C4-2B (cell line): ENCODE measurements around the gene NAV3.

Experiments
- H3K27ac ChIP-seq: fragments of 450-650 bp; 2 replicates; pipeline ENCODE4 v1.5.1; 2017
- CTCF ChIP-seq: fragments of 450-650 bp; conservative IDR thresholded peaks from 2 replicates; pipeline ENCODE4 v1.5.1; 2017; ENCODE audit warnings: mild to moderate bottlenecking
- ZFX ChIP-seq: fragments of 450-650 bp; IDR thresholded peaks from 2 replicates; pipeline ENCODE4 v1.6.1; 2017

The NAV3 gene

GRCh38 chr12:78118036-78118435, 287.3 kb downstream of the NAV3 start:
- TF ChIP-seq ZFX: no peak
- no peak for TF ChIP-seq CTCF
- no peak overlapping the region for H3K27ac ChIP-seq

DNA sequence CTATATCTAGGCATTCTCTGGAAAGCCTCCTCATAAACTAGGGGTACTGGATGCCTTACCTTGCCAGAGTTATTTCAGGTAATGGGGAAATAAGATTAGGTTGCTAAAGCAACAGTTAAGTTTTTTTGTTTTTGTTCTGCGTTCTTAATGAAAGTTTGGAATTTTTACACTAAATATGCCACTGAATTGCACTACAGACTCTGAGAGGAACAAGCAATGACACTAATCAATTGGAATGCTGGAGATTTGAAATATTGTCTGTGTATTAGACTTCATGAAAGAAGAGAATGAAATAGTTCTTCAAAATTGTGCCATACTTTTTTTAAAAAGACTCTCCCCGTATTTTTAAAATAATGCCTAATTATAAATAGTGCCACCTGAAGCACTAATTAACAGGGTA, 287.8 kb downstream of the NAV3 start:
- no peak overlapping the region for H3K27ac ChIP-seq
- TF ChIP-seq ZFX (no peak), CTCF (no peak)

DNA sequence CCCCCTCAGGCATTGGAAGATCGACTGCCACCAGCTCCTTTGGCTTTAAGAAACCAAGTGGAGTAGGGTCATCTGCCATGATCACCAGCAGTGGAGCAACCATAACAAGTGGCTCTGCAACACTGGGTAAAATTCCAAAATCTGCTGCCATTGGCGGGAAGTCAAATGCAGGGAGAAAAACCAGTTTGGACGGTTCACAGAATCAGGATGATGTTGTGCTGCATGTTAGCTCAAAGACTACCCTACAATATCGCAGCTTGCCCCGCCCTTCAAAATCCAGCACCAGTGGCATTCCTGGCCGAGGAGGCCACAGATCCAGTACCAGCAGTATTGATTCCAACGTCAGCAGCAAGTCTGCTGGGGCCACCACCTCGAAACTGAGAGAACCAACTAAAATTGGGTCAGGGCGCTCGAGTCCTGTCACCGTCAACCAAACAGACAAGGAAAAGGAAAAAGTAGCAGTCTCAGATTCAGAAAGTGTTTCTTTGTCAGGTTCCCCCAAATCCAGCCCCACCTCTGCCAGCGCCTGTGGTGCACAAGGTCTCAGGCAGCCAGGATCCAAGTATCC, 288.7 kb downstream of the NAV3 start:
- no peak for TF ChIP-seq CTCF
- peak overlapping the region; percentile 56 for H3K27ac ChIP-seq

DNA sequence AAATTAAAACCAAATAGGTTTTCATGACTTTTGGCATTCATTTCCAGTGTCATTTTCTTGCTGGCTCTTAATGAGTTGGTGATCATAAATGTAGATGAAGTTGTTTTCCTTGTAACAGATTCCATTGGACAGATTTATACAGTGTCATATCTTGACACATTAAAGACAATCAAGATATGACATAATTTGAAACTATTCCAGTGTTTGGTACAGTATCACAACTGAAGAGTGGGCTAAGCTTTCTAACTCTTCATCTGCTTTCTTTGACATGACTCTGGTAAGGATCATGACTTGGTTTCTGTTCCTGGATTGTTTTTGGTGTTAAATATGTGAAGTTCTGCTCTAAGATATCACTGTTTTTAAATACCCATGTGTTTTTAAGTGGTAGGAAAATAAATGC, 289.6 kb downstream of the NAV3 start:
- TF ChIP-seq CTCF (no peak), ZFX (no peak)
- no peak overlapping the region for H3K27ac ChIP-seq

DNA sequence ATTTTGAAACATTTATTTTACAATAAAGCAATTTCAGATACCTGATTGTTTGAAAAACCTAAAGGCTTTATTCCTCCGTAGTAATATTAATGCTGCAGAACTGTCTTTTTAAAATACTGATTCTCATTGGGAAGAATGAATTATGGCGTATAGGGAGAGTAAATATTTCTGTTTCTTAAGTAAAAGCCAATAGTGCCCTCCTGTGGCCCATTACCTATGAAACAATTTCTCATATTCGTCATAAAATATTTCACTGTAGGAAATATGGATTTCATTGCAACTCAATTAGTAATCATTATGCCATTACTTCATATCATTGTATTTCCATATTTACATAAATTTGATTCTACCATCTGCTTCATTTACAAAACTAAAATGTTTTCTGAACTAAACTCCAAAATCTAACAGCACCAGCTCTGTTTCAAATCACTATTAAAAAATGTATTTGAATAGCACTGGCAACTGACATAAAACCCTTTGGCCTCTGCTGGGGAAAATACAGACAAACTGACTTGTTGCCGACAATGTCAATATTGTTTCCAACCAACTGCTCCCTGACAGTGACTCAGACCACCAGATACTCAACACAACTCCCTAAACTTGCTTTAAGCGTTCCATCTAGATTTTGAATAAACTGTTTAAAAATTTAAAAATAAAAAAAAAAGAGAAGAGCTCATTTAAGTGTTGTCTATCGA, 290.3 kb downstream of the NAV3 start:
- H3K27ac ChIP-seq: no peak overlapping the region
- peak; percentile 57 for TF ChIP-seq CTCF
- no peak for TF ChIP-seq ZFX

DNA sequence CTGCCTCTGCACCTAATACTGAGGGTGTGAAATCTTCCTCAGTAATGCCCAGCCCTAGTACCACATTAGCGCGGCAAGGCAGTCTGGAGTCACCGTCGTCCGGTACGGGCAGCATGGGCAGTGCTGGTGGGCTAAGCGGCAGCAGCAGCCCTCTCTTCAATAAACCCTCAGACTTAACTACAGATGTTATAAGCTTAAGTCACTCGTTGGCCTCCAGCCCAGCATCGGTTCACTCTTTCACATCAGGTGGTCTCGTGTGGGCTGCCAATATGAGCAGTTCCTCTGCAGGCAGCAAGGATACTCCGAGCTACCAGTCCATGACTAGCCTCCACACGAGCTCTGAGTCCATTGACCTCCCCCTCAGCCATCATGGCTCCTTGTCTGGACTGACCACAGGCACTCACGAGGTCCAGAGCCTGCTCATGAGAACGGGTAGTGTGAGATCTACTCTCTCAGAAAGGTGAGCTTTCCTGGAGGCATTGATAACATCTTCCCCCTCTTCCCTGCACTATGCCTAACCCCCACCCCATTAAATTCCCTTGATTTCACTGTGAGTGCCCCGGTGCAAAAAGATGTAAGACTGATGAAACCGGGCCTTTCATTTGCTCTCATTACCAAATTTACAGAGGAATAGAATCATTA, 291.4 kb downstream of the NAV3 start:
- no peak for TF ChIP-seq ZFX
- no peak for TF ChIP-seq CTCF
- peak overlapping the region; percentile 13; the same call in 1 of the 2 replicates for H3K27ac ChIP-seq

DNA sequence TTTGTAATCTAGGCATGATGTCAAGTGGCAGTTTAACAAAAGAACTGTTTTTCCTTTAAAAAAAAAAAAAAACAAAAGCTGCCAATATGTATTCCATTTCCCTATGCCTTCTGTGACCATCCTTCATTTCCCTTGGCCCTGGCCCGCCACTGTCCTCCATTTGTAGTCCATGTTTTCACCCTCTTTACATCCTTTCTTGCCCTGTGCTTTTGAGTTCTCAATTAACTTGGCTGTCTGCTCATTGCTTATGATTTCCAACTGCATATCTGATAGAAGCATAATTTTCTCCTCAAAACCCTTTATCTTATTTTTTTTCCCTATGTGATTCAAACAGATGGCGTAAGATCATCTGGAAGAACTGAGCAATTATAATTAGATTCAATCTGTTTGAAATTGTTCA, 297.5 kb downstream of the NAV3 start:
- TF ChIP-seq CTCF: no peak
- no peak for TF ChIP-seq ZFX
- no peak overlapping the region for H3K27ac ChIP-seq
